Esophagus squamous epithelium (tissue), 5 donors: Measurements from ENCODE around the gene UGT3A2. TPM values are rescaled to one million over a fixed set of nuclear protein-coding genes. Genes with fewer than 3 reads are reported as not detected.

Experiments used
- DNase-seq: peaks from one replicate; lab custom pipeline; 2025; lab: John Stamatoyannopoulos, UW
- H3K27ac ChIP-seq, 4 donors: fragments of 200-600 bp; sonication (generic); one replicate each; pipeline ENCODE4 v1.5.1; 2016 to 2019; ENCODE audit warnings: mild to moderate bottlenecking in 1 of 4
- H3K27me3 ChIP-seq, 4 donors: fragments of 200-600 bp; sonication (generic); 1 replicate in 3 of 4; 2 replicates in 1 of 4; pipeline versions ENCODE4 v1.5.1 to v1.6.0; 2017 to 2021; ENCODE audit warnings: antibody characterized with exemption in 1 of 4
- H3K36me3 ChIP-seq, 3 donors: fragments of 200-600 bp; sonication (generic); one replicate each; pipeline ENCODE4 v1.5.1; 2016 to 2019
- H3K4me1 ChIP-seq, 3 donors: fragments of 200-600 bp; sonication (generic); one replicate each; pipeline ENCODE4 v1.5.1; 2017 to 2019
- H3K4me3 ChIP-seq, 4 donors: fragments of 200-600 bp; sonication (generic); 1 replicate in 3 of 4; 2 replicates in 1 of 4; pipeline ENCODE4 v1.5.1; 2016 to 2019; ENCODE audit warnings: mild to moderate bottlenecking in 2 of 4, moderate library complexity in 1 of 4
- H3K9me3 ChIP-seq, 3 donors: fragments of 200-600 bp; sonication (generic); one replicate each; pipeline ENCODE4 v1.5.1; 2016 to 2019
- POLR2A ChIP-seq, 4 donors: fragments of 450-650 bp; IDR thresholded peaks; one replicate each; pipeline ENCODE4 v1.6.1; 2017; ENCODE audit warnings: antibody characterized with exemption in 4 of 4, mild to moderate bottlenecking in 4 of 4, moderate library complexity in 3 of 4
- WGBS, 2 donors: methylation state at CpG; one replicate each; pipeline ENCODE4 v1.1.5; 2018; 5-methylcytosine and 5-hydroxymethylcytosine counted together
- intact Hi-C: fragments of 100-400 bp; cut with DNase I; formaldehyde crosslinking; loops from one replicate; pipeline ENCODE4 v1.15.0; 2022
- total RNA-seq, 4 donors: library from RNA; depleted of rRNA; stranded (reverse); fragments of >200 nt; gene quantifications; one replicate each; pipeline ENCODE4 v1.1.0, GENCODE V29; 2016
- TF ChIP-seq, protein P1 (sequence below), 6 experiments: fragments of 450-650 bp in 4 of 6; fragments of 200-600 bp in 2 of 6; sonication (generic) in 2 of 6; IDR thresholded peaks; one replicate each; pipeline ENCODE4 v1.5.1; 2016 to 2019; ENCODE audit warnings: antibody characterized with exemption in 6 of 6, mild to moderate bottlenecking in 4 of 6, moderate library complexity in 4 of 6
- donor health status: DM: yes; HTN: yes; CAD: no.

The UGT3A2 gene
- total RNA-seq, 4 donors from 2014 or later: not detected

GRCh38 chr5:36056422-36056821 is 10.3 kb downstream of the UGT3A2 start:
- Histone ChIP-seq H3K9me3 (no peaks in the 10 kb centered on the region), H3K27me3 (peaks cover 0 to 4% (median 0%) of the 10 kb centered on the region in 4 donors), H3K27ac (no peak overlapping the region), H3K4me3 (no peak overlapping the region), H3K36me3 (no peaks in the 10 kb centered on the region), H3K4me1 (no peaks in the 10 kb centered on the region)
- TF ChIP-seq POLR2A (IDR thresholded peaks at IDR 0.05): no peak
- TF ChIP-seq, protein P1, sequence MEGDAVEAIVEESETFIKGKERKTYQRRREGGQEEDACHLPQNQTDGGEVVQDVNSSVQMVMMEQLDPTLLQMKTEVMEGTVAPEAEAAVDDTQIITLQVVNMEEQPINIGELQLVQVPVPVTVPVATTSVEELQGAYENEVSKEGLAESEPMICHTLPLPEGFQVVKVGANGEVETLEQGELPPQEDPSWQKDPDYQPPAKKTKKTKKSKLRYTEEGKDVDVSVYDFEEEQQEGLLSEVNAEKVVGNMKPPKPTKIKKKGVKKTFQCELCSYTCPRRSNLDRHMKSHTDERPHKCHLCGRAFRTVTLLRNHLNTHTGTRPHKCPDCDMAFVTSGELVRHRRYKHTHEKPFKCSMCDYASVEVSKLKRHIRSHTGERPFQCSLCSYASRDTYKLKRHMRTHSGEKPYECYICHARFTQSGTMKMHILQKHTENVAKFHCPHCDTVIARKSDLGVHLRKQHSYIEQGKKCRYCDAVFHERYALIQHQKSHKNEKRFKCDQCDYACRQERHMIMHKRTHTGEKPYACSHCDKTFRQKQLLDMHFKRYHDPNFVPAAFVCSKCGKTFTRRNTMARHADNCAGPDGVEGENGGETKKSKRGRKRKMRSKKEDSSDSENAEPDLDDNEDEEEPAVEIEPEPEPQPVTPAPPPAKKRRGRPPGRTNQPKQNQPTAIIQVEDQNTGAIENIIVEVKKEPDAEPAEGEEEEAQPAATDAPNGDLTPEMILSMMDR (IDR thresholded peaks at IDR 0.05): no peak
- 60 to 62% methylated on average over 4 of the region's 5 CpGs for WGBS, 2 donors
- DNase-seq: no peak
- intact Hi-C loops: no loop called here

DNA sequence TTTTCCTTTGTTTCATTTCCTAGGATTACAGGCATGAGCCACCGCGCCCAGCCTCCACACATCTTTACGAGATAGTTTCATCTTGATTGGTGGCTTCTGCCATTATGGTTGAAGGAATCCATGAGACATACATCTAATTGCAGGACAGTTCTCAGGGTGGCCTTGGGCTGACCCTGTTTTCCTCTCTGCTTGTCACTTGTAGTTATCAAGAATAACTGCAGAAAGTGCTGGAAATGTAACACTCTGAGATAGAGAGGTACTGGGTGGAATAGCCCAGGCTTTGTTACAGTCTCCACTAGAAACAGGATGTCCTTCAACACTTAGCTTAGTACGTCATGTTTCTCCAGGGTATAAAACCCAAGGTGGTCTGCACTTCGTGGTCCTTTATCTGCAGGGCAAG is 10.7 kb downstream of the UGT3A2 start:
- intact Hi-C loops: no loop called here
- no peak overlapping the region for H3K27ac ChIP-seq
- H3K27me3 ChIP-seq: peaks cover 0 to 4% (median 0%) of the 10 kb centered on the region in 4 donors
- no peak for TF ChIP-seq POLR2A (IDR thresholded peaks at IDR 0.05)
- TF ChIP-seq, protein P1 (IDR thresholded peaks at IDR 0.05): no peak
- H3K4me3 ChIP-seq: no peak overlapping the region
- H3K36me3 ChIP-seq: no peaks in the 10 kb centered on the region
- no peaks in the 10 kb centered on the region for H3K9me3 ChIP-seq
- H3K4me1 ChIP-seq: no peaks in the 10 kb centered on the region
- 74 to 79% methylated on average over 5 of the region's 5 CpGs for WGBS, 2 donors
- no peak for DNase-seq

DNA sequence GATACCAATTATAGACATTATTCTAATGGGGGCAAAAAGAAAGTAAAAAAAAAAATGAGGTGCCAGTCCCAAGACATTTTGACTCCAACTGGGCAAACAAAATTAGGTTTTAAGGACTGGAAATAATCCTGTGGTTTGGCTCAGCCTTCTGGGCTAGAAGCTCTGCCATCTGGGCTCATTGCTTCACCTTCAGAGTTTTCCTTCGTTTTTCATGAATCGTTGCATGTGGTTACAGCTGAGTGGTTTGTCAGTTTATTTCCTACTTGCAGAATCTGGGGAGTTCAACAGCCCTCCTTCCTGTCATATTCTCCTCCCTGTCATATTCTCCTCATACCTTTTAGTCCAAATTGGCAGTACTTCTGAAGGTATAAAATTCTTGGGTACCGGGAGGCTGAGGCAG is 12.0 kb downstream of the UGT3A2 start:
- H3K9me3 ChIP-seq: no peaks in the 10 kb centered on the region
- 44 to 63% methylated on average over 2 to 3 of the region's 3 CpGs for WGBS, 2 donors
- H3K27ac ChIP-seq: no peak overlapping the region
- H3K4me3 ChIP-seq: no peak overlapping the region
- no peak for TF ChIP-seq POLR2A (IDR thresholded peaks at IDR 0.05)
- TF ChIP-seq, protein P1 (IDR thresholded peaks at IDR 0.05): no peak
- peaks cover 0 to 4% (median 0%) of the 10 kb centered on the region in 4 donors for H3K27me3 ChIP-seq
- no peaks in the 10 kb centered on the region for H3K4me1 ChIP-seq
- intact Hi-C loops: no loop called here
- no peaks in the 10 kb centered on the region for H3K36me3 ChIP-seq
- no peak for DNase-seq

DNA sequence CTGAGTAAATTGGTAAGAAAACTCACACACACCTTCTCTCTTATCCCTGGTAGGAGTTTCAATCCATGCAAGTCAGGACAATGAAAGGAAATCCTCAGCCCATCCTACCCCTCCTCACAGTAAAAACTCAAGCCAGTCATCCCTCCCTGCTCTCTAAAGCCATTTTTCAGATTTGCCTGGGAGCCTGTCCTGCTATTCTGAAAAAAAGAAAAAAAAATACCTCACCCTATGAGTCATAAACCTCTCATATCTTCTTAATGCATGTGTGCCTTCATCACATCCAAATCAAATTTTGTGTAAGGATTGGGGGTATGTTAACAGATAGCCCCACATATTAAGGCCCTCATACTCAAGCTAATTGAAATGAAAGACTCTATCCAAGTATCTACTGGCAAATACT is 14.1 kb downstream of the UGT3A2 start:
- H3K4me1 ChIP-seq: no peaks in the 10 kb centered on the region
- H3K36me3 ChIP-seq: no peaks in the 10 kb centered on the region
- H3K27me3 ChIP-seq: no peaks in the 10 kb centered on the region
- TF ChIP-seq POLR2A (IDR thresholded peaks at IDR 0.05): no peak
- TF ChIP-seq, protein P1 (IDR thresholded peaks at IDR 0.05): no peak
- intact Hi-C loops: no loop called here
- DNase-seq: no peak
- H3K9me3 ChIP-seq: no peaks in the 10 kb centered on the region
- H3K4me3 ChIP-seq: no peak overlapping the region
- no peak overlapping the region for H3K27ac ChIP-seq

DNA sequence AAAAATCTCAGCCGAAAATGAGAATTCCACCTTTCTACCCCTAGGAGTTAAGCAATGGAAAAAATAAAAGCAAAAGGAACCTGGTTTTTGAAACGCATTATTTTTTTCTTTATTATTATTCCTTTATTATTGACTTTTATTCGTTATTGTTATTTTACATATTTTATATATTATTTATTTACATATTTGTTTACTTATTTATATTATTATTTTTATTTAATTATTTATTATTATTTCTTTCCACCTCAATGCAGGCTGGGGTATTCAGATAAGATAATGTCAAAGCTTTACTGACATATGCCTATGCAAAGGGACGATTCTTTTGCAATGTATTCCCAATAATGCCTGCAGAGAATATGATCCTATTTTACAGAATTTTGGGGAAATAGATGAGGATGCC is 16.7 kb downstream of the UGT3A2 start:
- H3K9me3 ChIP-seq: no peaks in the 10 kb centered on the region
- H3K36me3 ChIP-seq: no peaks in the 10 kb centered on the region
- intact Hi-C loops: no loop called here
- no peaks in the 10 kb centered on the region for H3K27me3 ChIP-seq
- no peak for DNase-seq
- no peaks in the 10 kb centered on the region for H3K4me1 ChIP-seq
- H3K27ac ChIP-seq: no peak overlapping the region
- WGBS, 2 donors: 57 to 66% methylated on average over 4 of the region's 4 CpGs
- TF ChIP-seq, protein P1 (IDR thresholded peaks at IDR 0.05): no peak
- no peak for TF ChIP-seq POLR2A (IDR thresholded peaks at IDR 0.05)
- H3K4me3 ChIP-seq: no peak overlapping the region
